Hematopoietic multipotent progenitor cell treated with erythropoietin and hydrocortisone succinate and interleukin-3 and kit ligand, for 4 days (in vitro differentiated cells): Measurements from ENCODE around the gene ARHGAP44.

Source experiments
- DNase-seq: peaks from one replicate; pipeline ENCODE4 v3.0.0-alpha.2; 2015

Gene ARHGAP44, protein sequence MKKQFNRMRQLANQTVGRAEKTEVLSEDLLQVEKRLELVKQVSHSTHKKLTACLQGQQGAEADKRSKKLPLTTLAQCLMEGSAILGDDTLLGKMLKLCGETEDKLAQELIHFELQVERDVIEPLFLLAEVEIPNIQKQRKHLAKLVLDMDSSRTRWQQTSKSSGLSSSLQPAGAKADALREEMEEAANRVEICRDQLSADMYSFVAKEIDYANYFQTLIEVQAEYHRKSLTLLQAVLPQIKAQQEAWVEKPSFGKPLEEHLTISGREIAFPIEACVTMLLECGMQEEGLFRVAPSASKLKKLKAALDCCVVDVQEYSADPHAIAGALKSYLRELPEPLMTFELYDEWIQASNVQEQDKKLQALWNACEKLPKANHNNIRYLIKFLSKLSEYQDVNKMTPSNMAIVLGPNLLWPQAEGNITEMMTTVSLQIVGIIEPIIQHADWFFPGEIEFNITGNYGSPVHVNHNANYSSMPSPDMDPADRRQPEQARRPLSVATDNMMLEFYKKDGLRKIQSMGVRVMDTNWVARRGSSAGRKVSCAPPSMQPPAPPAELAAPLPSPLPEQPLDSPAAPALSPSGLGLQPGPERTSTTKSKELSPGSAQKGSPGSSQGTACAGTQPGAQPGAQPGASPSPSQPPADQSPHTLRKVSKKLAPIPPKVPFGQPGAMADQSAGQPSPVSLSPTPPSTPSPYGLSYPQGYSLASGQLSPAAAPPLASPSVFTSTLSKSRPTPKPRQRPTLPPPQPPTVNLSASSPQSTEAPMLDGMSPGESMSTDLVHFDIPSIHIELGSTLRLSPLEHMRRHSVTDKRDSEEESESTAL

DNA sequence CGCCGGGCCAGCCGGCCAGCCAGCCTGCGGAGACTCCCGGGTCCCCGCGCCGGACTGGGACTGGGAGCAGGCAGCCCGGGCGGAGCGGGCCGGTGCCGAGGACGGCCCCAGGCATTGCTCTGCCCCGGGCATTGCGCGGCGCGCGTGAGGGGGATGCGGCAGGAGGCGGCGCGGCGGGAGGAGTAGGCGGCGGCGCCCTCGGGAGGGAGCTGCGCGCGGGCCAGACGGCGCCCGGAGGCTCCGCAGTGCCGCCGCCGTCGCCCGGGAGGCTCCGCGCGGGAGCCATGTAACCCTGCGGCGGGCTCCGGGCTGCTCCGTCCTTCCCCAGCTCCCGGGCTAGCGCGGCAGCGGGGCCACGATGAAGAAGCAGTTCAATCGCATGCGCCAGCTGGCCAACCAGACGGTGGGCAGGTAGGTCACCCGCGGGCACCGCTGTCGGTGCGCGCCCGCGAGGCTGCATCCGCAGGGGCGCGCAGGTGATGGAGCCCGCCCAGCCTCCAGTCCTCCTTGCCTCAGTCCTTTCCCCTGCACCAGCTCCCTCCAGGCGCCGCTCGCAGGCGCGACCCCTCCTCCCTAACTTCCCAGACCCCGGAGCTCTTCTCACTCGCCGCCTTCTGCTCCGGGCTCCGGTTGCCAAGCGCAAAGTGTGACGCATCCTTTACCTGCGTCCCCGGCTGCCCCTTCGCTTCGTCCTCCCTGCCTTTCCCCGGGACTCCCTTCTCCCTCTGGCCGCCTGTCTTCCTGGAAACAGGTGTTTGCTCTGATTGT is at the start of gene ARHGAP44:
ARHGAP44 (plus strand) TSS at position 18 of the 768 bp plus-strand sequence; CDS start at position 359, 341 bp downstream.
- no peak for DNase-seq

DNA sequence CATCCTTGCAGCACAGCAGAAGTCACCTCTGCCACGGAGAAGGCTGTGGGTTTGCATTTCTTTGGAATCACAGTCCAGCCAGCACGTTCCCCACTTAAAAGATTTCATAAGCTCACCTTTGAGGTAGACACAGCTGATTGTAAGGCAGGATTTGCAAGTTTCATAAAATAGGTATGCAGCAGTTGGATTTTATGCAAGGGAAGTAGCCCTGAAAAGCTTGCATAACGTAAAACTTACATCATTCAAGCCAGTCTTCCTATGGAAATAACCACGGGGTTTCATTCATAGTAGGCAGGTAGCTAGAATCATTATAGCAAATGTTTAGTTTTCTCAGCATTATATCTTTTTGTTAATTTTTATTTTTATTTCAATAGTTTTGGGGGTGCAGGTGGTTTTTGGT is 49.8 kb upstream of the ARHGAP44 start:
- no peak for DNase-seq

DNA sequence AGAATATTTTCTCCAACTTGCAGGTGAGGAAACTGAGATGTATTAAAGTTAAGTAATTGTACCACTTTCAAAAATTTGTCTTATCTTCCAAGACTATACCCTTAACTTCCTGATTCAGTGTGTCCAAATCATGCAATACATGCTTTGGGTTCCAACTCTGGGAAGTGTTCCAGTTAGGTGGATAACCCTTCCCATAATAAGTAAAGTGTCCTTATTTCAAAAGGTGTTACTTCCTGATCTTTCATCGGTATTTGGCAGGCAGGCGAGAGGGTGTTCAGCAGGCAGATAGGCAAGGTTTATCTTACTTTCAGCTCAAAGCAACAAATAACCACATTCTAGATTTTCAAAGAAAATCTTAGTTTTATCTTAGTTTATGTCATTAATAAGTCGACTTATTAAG is 46.3 kb upstream of the ARHGAP44 start:
- no peak for DNase-seq

DNA sequence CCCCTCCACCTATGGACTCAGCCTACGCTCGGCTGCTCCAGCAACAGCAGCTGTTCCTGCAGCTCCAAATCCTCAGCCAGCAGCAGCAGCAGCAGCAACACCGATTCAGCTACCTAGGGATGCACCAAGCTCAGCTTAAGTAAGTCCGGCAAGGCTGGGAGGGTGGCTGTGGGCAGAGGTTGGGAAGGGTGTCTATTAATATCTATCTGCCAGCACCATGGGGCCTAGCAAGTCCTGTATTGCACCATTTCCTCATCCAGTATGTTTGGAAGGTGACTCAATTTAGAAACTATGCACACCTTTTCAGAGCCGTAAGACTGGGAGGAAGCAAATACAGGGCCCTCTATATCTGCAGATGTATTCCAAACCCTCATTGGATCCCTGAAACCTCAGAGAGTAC is 45.0 kb upstream of the ARHGAP44 start:
- no peak for DNase-seq

DNA sequence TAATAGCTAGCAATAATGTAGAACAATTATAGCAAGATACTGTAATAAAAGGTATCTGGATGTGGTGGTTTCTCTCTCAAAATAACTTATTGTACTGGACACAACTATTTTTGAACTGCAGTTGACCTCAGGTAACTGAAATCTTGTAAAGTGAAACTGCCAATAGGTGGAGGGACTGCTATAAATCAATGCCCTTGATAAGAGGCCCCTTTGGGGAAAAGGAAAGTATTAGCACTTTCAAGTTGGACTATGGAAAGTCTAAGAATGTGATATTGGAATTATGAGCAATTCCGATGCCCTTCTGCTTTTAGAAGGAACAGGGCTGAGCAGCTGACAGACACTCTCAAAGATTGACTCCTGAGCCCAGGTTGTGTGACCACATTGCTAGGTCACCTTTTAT is 44.5 kb upstream of the ARHGAP44 start:
- DNase-seq = no peak

DNA sequence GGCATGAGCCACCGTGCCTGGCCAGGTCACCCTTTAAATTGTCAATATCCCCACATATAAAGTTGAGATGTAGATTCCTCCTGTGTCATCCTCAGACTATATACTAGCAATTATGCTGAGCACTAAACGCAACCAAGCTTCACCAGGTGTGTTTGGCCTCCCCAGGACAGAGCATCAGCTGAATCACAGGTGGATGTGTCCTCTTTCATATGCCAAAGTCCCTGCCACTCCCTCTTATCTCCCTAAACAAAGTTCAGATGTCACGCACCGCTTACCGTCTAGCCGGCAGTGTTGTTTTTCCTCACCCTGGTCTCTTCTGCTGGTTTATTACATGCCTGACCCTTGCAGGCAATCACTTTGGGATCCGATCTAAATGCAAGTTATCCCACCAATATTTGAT is 43.8 kb upstream of the ARHGAP44 start:
- DNase-seq = no peak

DNA sequence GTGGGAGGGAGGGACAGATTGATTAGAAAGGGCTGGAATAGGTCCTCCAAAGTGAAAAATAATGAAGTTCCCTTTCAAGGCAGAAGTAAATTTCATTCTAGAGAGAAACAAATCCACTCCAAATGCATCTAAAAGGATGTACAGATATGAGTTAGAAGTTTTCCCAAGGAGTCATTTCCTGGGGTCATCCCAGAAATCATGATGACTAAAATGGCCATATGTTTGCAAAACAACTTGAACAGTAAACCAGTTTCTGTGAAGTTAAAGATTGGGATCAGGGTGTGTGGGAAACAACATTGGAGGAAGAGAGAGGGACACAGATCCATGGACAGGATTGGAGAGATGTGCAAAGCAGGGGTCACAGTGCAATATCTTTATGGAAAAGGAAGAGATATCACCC is 32.5 kb upstream of the ARHGAP44 start:
- no peak for DNase-seq

DNA sequence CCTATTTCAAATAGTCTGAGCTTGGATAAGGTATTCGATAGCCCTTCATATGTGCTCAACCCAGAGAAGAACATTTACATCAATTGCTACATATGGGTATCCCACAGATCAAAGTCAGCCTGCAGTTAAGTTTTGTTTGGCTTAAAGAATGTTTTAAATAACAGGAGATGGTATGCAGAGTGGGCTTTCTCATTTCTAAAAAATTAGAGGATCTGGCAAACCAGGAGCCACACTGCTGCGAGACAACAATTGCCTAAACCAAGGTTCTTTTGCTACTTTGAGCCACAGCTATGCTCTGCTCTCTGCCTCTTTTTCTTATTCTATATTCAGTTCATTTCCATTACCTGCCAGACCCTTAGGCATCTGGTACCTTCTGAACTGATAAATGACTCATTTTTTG is 30.2 kb upstream of the ARHGAP44 start:
- no peak for DNase-seq

DNA sequence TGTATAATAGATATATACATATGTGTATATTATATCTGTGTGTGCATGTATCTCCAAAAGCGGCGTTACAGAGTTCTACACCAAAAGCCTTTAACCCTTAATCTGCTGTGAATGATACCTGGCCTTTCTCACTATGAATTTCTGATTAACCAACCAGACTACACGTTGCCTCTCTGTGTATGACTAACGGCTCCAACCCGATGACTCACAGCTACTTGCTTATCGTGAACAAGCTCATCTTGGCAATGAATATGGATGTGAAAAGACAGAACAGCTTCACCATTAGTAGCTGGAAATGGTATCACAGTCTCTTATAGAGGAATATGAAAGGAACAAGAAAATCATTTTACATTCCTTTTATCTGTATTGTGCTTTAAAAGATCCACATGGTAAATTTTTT is 23.8 kb upstream of the ARHGAP44 start:
- no peak for DNase-seq

DNA sequence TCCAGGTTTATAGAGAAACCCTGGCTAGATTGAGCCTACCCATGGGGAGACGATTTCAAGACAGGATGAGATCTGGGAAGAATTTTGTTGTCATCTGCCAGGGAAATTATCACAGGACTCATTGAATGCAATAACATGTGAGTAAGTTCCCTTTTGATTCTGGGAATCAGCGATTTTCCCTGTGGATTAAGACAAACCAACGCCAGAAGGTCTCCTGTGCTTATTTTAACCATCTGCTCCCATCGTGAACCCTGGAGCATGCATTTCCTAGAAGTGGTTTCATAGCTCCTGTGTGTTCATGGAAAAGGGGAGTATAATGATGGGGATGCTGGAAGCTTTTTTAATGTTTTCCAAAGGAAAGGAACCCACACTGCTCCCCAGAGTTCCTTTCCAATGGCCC is 21.0 kb upstream of the ARHGAP44 start:
- DNase-seq = no peak

DNA sequence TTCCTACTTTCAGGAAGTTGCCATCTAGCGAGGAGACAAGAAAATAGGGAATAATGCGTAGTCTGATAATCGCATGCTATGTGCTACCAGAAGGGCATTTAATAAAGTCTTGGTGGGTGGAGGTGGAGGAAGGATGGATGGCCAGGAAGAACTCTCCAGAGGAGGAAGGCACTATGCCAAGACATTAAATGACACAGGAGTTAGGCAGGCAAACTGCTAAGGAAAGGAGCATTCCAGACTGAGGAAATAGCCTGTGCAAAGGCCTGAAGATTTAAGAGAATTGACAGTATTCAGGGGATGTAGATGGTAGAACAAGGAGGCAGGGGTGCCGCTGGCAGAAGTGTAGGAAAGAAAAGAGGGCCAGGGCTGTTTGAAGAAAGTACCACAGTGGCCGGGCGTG is 19.3 kb upstream of the ARHGAP44 start:
- no peak for DNase-seq

DNA sequence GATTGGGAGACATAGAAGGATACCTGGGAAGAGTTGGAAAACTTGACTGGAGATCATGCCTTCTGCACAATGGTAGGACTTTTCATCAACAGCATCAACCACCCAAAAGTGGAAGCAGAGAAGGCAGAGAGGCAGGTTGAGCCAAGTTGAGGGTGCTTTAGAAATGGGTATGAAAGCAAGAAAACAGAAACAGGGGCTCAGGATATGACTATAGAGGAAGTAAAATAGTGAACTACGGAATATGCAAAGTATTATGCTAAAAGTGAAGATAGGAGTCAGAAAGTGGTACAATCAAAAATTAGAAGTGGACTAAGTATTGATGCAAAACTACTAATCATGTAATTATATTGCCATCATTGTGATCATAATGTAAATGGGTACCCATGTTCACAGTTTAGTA is 16.1 kb upstream of the ARHGAP44 start:
- no peak for DNase-seq

DNA sequence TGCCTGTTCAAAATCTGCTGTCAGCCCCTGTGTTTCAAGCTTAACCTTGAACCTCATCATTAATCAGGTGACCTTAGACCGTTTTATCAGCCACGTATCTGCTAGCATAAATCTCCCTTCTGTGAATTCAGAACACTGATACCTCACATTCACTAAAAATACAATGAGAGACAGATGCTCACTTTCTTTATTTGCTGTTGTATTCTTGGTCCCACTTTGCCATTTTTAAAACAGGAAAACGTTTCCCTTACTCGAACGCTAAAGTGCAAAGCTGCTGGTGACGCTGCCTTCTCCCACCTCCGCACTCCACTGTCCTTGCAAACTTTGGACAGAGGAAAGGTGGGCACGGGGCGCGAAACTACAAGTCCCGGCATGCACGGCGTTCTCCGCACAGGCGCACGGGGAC is 220 bp upstream of the ARHGAP44 start:
- DNase-seq = peak; percentile 61

DNA sequence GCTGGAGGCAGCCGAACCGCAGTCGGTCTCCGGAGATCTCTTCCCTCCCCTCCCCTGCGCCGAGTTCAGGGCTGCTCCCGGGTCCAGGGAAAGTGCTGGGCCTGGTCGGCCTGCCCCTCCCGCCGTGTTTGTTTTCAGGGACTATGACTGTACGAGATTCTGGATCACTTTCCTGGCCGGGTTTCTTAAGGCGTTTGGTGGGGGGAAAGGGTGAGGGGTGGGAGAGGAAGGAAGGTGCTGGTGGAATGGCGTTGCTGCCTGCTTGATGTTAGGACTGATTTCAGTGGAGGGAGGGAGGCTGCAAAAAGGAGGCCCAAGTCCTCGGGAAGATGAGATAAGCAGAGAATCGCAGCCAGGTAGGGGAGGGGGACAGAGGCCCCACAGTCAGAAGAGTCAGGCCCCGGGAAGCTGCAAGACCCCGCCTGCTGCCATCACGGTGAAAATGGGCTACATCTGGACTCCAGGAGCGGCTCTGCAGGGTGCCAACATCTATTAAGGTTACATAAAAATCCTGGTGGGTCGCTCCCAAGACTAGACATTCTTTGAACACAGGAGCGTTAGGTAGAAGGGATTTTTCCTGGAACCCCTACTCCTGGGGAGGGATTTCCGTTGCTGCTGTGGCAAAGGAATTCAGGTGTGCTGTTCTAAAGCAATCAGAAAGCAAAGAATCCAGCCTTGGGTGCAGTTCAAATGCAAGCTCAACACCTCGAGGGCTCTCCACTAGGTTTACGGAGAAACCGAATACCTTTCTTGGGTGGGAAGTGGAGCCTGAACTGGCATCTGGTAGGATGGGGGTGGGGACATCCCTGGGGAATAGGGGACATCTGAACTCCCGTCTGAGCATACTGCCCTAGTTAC is 1.2 kb downstream of the ARHGAP44 start:
- DNase-seq = peak; percentile 1

DNA sequence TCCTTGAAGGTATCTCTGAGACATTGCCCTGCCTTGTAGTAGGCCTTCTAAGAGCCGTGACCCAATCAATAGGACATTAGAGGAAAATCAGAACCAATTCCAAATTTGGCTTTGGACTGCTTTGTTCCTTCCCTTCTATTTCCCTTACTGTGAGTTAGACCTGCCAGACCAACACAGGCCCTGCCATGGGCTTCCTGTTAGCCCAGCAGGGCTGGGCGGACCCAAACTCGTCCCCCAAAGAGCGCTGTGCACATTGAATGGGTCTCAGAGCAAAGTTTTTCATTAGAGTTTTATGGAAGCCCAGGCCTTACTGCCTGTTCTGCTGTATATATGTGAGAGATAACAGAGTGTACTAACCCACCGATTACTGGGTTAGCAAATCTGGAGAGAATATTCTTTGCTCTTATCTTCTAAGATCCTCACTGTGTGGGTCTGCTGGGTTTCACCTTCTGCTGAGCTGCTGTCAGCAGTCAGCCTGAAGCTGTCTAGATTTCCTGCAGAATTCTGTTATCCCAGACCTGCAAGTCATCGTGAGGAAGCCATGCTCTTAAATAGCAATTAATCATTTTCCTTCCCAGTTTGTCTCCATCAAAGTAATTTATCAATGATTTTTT is 5.7 kb downstream of the ARHGAP44 start:
- no peak for DNase-seq

DNA sequence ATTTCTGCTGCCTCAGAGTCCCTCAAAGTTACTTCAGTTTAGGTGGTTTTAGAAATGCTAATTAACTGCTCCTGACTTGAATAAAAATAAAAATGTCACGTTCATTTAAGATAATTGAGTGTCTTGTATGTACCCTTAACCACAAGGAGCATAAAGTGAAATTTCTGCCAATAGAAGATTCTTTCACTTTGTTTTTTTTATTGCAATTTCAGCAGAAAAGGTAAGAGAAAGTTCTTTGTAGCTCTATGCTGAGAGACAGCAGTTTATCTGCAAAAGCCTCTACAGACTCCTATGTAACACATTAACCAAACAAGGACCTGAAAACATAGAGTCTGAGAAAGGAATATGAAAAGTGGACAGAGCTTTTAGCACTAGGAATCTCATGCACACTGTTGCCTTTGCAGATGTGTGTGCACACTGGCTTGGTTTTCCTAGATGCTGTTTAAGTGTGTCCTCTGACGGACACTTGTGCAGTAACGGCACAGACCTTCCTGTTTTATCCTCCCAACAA is 11.6 kb downstream of the ARHGAP44 start:
- DNase-seq = no peak

DNA sequence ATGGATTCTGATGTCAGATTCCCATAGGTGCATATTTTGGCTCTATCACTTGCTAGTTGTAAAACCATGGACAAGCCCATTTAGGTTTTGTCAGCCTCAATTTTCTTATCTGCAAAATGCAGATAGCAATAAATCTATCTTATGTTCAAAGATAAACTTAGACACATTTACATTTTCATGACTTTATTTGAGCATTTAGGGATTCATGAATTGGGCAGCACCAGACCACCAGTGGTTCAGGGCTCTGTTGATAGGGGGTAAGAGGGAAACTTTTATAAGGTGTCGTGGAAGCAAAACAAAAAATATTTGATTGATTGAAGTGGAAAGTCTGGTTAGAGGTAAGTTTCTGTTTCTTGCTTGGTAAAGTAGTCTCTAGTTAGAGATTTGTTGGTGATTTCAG is 17.3 kb downstream of the ARHGAP44 start:
- DNase-seq = no peak

DNA sequence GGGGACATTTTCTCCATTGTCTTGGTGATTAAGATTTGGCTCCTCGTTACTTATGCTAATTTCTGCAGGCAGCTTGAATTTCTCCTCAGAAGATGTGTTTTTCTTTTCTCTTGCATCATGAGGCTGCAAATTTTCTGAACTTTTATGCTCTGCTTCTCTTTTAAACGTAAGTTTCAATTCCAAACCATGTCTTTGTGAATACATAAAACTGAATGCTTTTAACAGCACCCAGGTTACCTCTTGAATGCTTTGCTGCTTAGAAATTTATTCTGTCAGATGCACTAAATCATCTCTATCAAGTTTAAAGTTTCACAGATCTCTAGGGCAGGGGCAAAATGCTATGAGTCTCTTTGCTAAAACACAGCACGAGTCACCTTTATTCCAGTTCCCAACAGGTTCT is 19.4 kb downstream of the ARHGAP44 start:
- no peak for DNase-seq

DNA sequence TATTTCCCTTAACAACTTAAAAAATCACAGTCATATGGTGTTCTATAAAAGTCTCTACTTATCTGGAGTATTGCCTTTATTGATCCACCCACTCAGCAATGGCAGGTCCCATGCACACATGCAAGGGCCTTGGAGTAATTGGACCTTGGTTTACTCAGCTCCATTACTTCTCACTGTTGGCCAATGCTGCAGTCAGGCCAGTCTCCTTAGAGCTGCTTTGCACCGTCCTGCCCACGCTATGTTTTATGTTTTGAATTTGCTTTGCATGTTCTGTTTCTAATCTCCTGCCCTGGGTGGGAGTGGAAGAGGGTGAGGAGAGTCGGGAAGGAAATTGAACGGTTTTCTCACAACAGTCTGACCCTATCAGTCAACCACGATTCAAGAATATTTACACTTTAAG is 23.6 kb downstream of the ARHGAP44 start:
- no peak for DNase-seq

DNA sequence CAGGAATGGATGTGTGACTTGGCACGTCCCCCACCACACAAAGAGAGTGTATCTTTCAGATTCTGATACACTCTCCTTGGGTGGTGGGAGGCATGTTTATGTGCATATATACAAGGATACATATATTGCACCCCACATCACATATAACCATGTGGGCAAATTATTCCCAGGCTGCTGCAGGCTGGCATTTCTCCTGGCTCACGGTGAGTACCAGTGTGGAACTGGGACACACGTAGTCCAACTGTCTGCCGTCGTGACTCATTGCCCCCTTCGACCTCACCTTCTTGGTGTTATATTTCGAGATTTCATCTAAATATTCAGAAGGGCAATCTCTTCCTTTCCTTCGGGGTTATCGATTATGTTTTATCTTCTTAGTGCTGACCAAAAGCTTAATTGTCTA is 24.4 kb downstream of the ARHGAP44 start:
- DNase-seq = no peak

DNA sequence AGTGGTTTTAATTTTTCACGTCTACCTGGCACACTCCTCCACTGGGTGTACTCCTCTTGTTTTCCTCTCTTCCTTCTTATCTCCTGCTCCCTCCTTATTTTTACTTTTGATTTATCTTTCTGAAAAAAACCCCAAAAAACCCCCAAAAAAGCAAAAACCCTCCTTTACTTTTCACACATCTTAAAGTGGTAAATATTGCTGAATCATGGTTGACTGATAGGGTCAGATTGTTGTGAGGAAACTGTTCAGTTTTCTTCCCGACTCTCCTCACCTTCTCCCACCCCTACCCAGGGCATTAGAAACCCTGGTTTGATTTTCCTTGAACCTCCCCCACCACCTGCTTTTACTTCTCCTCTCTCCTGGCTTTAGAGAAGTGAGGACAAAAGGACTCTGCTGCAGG is 25.4 kb downstream of the ARHGAP44 start:
- DNase-seq = no peak

DNA sequence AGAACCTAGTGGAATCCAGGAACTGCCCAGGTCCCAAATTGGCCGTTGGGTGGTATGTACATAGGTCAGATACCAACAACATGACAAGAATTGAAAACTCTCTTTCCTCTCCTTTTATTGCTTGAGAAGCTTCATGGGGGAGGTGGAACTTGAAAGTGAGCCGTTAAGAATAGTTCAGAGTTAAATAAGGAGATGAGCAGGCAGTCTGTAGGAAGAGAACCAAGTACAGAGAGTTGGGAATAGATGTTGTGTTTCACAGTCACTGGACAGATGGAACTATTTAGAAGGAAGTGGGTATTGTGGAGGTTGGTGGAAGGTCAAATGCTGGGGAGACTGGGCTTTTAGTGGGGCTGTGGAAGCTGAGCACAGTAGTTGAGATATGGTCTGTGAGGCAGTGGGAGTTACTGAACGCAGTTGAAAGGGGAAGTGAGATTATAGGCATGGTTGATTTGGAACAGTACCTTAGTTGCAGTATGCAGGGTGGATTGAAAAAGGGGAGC is 26.4 kb downstream of the ARHGAP44 start:
- no peak for DNase-seq
